ENCODE data around the gene BARX1.
"Not testable (repeated sequence)": the region's sequence is repeated elsewhere in the genome, so short reads cannot be mapped to it uniquely, and the experiment has no call there.

The BARX1 gene

GRCh38 chr9:93965830-93966577 is 10.8 kb upstream of the BARX1 start:
- no peak for DNase-seq

DNA sequence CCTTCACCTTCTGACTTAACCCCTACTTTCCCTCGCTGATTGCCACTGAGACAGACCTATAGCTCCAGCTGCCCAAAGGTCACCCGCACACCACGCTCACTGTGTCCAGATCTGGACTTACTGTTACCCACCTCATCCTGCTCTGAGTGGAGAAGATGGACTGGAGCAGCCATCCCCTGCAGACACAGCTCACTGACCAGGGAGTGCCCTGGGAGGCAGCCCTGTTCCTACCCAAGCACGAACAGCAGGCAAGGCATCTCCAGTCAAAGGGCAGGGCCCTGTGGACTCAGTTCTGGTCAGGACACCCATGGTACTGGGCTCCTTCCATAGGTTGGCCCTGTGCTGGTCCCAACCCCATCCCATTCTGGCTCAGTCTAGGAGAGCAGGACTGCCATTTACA is 9.5 kb upstream of the BARX1 start:
- no peak for DNase-seq

- DNase-seq, result no peak
Observed at GRCh38 chr9:93963969-93964368, 8.8 kb upstream of the BARX1 start.

DNA sequence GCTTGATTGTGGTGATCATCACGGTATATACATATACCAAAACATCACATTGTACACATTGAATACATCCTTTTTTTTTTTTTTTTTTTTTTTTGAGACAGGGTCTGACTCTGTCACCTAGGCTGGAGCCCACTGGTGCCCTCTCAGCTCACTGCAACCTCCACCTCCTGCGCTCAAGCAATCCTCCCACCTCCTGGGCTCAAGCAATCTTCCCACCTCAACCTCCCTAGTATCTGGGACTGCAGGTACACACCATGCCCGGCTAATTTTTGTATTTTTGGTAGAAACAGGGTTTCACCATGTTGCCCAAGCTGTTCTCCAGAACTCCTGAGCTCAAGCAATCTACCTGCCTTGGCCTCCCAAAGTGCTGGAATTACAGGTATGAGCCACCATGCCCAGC is 8.3 kb upstream of the BARX1 start:
- DNase-seq, result not testable (repeated sequence)

DNA sequence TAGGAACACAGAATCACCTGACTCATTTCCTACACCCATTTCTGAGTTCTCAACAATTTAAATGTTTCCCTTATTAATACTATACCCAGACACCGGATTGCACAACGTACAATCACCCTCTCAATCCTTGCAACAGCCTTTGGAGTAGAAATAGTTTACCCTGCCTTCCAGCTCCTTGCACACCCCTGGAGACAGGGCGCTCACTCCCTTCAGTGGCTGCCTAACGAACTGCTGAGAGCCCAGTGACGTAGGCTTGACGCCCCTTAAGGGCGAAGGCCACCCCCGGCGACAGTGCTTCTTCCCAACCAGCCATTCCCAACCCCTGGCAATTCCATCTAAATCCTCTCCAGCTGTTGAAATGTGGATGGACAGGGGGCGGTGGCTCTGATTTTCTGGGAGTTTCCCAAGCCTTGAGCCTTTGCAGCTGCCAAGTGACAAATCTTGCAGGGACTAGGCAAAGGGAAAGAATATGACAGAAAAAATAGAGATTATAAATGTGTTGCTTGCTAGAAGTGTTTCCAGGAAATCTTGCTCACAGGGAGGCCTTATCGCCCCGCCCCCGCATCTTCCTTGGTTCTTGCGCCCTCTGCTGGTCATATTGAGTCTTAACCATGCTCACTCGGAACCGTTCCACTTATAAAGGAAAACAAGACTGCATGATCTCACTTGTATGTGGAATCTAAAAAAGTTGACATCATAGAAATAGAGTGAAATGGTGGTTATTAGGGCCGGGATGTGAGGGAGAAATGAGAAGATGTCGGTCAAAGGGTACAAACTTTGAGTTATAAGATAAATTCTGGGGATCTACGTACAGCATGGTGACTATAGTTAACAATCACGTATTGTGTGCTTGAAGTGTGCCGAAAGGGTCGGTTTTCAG is 7.6 kb upstream of the BARX1 start:
- peak; percentile 72 for DNase-seq

- DNase-seq, result no peak
Observed at GRCh38 chr9:93962017-93962416, 6.9 kb upstream of the BARX1 start.

DNA sequence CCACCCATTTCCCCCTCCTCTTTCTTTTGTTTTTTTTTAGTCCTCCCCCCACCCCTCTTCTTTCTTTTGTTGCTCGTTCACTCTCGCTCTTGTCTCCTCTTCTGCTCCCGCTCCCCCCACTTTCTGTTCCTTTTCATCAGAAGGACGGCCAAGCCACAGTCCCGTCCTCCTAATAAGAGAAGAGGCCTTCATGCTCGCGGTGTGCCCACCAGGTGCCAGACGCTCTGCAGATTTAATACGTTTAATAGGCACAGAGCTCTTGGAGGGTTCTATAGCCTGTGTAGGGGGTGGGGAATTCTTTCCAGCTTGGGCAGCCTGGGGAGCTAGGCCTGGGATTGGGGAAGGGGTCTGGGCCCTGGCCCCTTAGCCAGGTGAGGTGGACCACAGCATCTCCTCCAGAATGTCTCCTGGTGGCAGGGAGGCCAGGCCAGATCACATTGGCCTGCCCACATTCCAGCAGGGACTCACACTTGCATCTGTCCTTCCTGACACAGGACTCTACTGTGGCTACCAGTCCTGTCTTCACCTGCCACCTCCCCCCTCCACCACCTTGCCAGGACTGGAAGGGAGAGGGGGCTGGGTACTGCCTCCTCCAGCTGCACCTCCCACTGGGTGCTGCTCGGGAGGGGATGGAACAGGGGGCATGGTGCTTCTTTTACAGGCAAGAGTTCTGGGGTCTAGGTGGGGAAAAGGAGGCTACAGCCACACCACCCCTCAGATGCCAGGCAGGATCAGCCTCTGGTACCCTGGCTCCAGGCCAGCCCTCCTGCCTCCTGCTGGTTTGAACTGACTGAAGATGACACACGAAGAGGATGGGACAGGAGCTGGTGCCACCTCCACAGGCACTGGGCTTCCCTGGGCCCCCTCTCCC is 6.1 kb upstream of the BARX1 start:
- no peak for DNase-seq

DNA sequence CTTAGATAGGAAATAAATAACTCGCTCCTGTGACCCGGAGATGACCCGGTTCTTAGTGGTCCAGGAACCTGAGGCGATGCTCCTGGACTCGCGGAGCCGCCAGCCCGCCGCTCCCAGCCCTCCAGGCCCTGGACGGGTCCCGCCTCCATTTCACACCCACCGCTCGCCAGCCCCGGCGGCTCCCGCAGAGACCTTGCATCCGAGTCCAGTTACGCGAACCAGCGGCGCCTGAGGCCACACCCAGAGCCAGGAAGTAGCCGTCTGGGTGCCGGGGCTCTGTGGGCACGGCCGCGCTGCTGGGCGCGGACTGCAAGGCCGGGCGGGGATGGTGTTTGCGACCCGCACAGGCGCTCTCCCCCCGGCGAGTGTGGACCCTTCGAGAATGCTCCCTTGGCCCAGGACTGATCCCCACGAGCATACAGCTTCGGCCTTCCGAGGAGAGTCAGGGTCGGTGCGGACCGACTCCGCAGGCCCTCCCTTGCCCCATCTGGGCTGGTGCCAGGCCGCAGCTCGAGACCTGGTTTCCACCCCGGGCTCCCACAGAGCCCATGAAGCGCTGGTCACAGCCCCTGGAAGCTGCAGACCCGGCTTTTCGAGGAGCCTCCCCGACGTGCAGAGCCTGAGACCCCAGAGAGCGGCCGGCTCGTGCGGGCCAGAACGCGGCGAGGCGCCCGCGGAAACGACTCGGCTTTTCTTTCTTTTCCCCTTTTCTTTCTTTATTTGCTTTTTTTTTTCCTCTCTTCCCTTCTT is 5.2 kb upstream of the BARX1 start:
- DNase-seq, result no peak

DNA sequence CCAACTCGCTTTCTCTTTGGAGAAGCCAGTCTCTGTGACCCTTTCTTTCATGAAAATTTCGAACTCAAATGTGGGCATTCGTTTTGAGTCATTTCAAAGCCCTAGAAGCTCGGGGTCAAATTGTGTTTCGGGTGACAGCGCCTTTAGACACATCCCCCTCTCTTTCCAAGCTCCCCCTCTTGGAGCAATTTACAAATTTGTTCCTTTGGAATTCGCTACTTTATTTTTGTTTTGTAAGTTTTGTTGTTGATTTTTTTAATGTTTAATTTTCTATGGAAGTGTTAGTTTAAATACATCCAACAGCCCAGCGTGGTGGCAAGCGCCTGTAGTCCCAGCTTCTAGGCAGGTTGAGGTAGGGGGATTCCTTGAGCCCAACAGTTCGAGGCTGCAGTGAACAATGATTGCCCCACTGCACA is 4.6 kb upstream of the BARX1 start:
- DNase-seq, result no peak

GRCh38 chr9:93958819-93959682 is 3.9 kb upstream of the BARX1 start:
- peak; percentile 29 for DNase-seq

- DNase-seq, result no peak
Observed at GRCh38 chr9:93958121-93958818, 3.1 kb upstream of the BARX1 start.

DNA sequence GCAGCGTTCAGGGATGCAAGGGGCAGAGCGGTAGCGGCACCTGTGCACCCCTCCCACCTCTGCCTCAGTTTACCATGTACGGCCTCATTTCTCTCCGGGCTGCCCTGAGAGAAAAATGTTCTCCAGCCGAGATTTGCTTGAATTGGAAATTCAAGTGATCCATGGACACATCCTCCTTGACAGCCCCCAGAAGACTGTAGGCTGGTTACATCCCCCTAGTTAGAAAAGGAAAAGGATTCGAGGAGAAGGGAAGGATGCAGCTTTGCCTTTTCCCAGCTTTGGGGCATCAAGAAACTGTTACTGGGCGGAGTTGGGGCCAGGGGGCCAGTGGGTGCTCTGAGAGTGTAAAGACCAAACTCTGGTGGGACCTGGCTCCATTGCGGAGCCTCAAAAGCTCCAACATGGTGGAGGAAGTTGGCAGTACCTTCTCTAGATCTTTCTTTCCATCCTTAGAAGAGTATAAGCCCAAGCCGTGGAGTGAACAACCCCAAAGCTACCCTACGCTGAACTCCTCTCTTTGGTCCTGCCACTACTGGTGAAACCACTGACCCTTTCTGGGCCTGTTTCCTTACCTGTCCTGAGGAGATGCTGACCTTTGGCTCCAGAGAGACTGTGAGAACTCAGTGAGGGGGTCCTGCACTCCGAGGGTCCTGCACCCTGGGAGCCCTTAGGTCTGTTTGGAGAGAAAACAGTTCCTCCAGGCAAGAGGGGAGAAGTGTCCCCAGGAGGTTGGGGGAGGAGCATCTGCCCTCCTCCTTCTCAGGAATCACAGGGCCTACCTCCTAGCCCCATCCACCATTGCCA is 1.0 kb upstream of the BARX1 start:
- DNase-seq, result no peak

DNA sequence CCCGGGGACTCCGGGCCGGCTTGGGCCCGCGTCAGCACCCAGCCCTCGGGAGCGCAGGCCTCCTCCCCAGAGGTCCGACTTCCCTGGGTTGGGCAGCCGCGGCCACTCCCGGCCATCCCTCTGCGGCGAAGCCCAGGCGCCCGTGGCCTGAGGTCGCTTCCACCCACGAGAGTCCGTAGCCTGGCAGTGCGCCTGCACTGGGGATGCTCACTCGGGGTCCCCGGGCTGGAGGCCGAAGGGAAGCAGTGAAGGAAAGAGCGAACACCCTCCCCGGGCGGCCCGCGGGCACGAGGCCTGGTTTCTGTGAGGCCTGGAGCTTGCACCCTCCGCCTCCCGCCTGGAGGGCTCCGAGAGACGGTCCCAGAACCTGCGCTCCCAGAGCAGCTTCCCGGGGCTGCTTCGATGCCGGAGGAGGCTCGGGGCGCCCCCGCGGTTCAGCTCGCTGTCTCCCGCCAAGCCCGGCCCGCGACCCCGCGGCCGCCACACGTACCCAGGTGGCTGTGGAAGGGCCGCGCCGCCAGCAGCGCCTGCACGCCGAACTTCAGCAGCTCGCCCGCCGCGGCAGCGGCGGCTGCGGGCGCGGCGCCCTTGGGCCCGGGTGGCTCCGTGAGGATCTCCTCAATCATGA is 607 bp downstream of the BARX1 start:
- no peak for DNase-seq

- DNase-seq, result no peak
Observed at GRCh38 chr9:93953496-93954433, 1.4 kb downstream of the BARX1 start.

- DNase-seq, result no peak
Observed at GRCh38 chr9:93952784-93953495, 2.2 kb downstream of the BARX1 start.

DNA sequence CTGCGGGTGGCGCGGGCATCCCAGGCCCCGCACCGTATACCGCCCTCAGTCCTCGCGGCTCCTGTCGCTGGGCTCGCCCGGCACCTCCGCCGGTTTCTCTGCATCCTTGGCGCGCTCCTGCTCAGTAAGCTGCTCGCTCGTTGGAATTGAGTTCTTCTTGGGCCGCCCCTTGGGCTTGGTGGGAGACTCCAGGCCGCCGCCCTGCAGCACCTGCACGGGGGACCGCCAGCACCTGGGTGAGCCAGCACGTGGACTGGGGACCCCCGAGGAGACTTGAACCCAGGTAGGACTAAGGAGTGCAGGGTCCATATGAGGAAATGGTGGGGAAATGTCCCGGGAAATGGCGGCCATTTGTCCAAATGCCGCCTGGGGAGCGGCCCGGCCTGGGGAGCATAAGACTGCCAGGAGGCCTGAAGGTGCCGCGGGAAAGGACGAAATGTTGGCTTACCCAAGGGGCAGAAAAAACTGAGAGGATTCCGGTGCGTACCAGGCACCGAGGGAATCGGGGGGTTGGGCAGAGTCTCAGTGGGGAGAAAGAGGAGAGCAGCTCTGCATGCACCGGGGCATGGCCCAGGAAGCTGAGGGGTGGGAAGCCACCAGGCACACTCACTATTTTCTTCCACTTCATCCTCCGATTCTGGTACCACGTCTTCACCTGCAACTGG is 2.9 kb downstream of the BARX1 start:
- DNase-seq, result no peak

DNA sequence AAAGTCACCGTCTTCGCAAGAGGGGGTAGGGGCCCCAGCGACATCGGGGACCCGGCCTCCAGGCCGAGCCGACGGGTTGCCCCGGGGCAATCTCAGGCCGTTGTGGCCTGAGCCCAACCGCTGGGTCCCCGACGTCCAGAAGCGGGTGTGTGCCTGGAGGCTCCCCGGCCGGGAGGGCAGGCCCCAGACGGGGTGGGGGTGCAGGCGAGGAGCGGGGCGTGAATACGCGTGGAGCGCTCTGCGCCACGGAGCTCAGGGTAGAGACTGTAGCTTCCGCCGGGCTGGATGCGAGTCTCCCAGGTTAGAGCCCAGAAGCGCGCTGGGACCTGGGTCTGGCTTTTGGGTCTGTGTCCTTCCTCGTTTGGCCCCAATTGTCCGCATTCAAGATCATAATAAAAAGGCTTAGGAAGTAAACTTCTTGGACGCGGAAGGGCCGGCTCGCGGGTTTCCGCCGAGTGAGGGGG is 3.5 kb downstream of the BARX1 start:
- DNase-seq, result no peak

All from CD4-positive, alpha-beta T cell treated with Interferon gamma for 1 hour (primary cell).